HFFc6 (cell line): Measurements from ENCODE around the gene KCND2. TPM values are rescaled to one million over a fixed set of nuclear protein-coding genes. Genes with fewer than 3 reads are reported as not detected.

Experiments used
- DNase-seq: peaks from one replicate; pipeline ENCODE4 v3.0.0-alpha.2; 2018
- H3K27ac Mint-ChIP-seq: 2 replicates; pipeline ENCODE4 v1.8.0; 2020; ENCODE audit warnings: mild to moderate bottlenecking, mixed read lengths
- H3K27me3 Mint-ChIP-seq: 2 replicates; pipeline ENCODE4 v1.8.0; 2021; ENCODE audit warnings: mild to moderate bottlenecking, moderate library complexity, mixed read lengths; ENCODE audit not compliant: insufficient read depth
- H3K36me3 Mint-ChIP-seq: 2 replicates; pipeline ENCODE4 v1.8.0; 2021; ENCODE audit warnings: low read depth, mixed read lengths
- H3K4me1 Mint-ChIP-seq: 2 replicates; pipeline ENCODE4 v1.8.0; 2020; ENCODE audit warnings: low read depth, mixed read lengths
- H3K4me3 Mint-ChIP-seq: 2 replicates; pipeline ENCODE4 v1.8.0; 2020; ENCODE audit warnings: mild to moderate bottlenecking, moderate library complexity, mixed read lengths
- H3K9me3 Mint-ChIP-seq: 2 replicates; pipeline ENCODE4 v1.8.0; 2020; ENCODE audit warnings: mild to moderate bottlenecking, mixed read lengths
- total RNA-seq, 6 experiments: library from RNA; stranded (reverse); fragmentation: NEBNext Ultra II Directional; extraction: Animal tissue kit (Norgen Biotek cat#: 25700); gene quantifications; 2 replicates in 1 of 6; 3 replicates in 5 of 6; pipeline ENCODE4 v1.2.3, GENCODE V29; 2021
- TF ChIP-seq, protein P1 (sequence below): fragments of 200-600 bp; sonication (generic); IDR thresholded peaks from 2 replicates; pipeline ENCODE4 v1.5.0; 2021; ENCODE audit warnings: antibody characterized with exemption, mild to moderate bottlenecking

KCND2 gene
- total RNA-seq, 6 experiments from 2014 or later: not detected

DNA sequence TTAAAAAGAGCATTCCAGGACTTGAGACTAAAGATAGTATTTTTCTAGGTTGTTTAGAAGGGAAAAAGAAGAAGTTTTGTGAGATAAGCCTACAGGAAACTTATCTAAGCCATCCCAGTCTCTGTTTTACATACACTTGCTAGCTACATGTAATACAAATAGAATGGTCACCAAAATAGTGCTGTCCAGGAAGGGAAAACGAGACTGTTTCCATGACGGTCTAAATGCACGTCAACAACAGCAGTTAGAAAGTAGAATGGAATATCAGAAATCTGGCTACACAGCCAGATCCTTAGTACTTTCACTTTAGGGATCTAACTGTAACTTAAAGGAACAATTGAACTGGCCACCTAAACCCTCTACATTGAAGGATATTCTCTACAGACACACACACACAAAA, 467.4 kb downstream of the KCND2 start:
- H3K9me3 Mint-ChIP-seq: no peaks in the 10 kb centered on the region
- H3K4me3 Mint-ChIP-seq: no peak overlapping the region; the same call in 1 of the 2 replicates
- H3K4me1 Mint-ChIP-seq: no peaks in the 10 kb centered on the region
- H3K36me3 Mint-ChIP-seq: no peaks in the 10 kb centered on the region
- DNase-seq: no peak
- TF ChIP-seq, protein P1, sequence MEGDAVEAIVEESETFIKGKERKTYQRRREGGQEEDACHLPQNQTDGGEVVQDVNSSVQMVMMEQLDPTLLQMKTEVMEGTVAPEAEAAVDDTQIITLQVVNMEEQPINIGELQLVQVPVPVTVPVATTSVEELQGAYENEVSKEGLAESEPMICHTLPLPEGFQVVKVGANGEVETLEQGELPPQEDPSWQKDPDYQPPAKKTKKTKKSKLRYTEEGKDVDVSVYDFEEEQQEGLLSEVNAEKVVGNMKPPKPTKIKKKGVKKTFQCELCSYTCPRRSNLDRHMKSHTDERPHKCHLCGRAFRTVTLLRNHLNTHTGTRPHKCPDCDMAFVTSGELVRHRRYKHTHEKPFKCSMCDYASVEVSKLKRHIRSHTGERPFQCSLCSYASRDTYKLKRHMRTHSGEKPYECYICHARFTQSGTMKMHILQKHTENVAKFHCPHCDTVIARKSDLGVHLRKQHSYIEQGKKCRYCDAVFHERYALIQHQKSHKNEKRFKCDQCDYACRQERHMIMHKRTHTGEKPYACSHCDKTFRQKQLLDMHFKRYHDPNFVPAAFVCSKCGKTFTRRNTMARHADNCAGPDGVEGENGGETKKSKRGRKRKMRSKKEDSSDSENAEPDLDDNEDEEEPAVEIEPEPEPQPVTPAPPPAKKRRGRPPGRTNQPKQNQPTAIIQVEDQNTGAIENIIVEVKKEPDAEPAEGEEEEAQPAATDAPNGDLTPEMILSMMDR: no peak
- no peaks in the 10 kb centered on the region for H3K27me3 Mint-ChIP-seq
- no peak overlapping the region for H3K27ac Mint-ChIP-seq

DNA sequence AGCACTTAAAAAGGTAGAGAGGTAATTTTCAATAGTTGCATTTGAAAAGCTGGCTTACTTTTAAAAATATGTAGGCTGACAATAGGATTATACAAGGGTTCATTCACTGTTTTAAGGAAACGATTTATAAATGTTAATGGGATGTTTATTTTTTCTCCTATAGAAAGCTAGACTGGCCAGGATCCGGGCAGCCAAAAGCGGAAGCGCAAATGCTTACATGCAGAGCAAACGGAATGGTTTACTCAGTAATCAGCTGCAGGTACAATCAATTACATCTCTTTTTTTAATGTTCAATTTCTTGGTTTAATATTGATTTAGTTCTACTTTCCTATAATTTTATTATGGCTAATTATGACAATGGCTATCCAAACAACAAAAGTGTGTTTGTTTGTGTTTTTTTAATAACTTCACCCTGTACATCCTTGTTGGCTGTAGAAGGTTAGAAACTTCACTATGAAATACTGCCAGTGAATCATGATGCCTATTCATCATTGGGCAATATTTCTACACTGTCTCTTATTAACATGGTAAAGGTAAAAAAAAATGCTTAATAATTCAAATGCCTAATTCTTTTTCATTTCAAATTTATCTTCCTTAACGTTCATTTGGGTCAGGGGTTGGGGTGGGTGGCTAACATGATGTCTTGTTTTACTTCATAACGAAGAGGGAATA, 468.5 kb downstream of the KCND2 start:
- DNase-seq: no peak
- Mint-ChIP-seq H3K27ac (no peak overlapping the region), H3K4me1 (no peaks in the 10 kb centered on the region), H3K36me3 (no peaks in the 10 kb centered on the region), H3K9me3 (no peaks in the 10 kb centered on the region), H3K4me3 (no peak overlapping the region), H3K27me3 (no peaks in the 10 kb centered on the region)
- TF ChIP-seq, protein P1: no peak

DNA sequence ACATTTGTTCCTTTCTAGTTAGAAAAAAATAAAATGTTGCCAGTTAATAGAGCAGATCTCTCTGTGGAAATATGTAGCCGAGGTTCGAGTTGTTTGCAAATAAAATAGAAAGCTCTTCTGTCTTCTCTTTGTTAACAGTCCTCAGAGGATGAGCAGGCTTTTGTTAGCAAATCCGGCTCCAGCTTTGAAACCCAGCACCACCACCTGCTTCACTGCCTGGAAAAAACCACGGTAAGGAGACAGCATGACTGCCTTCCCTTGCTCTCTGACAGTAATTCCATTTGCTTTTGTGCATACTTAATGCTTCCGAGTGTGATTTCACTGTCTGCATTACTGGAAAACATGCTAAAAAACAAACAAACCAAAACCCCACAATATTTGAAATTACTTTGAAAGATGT, 469.4 kb downstream of the KCND2 start:
- no peak overlapping the region for H3K27ac Mint-ChIP-seq
- no peaks in the 10 kb centered on the region for H3K36me3 Mint-ChIP-seq
- no peak overlapping the region for H3K4me3 Mint-ChIP-seq
- H3K27me3 Mint-ChIP-seq: no peaks in the 10 kb centered on the region
- H3K9me3 Mint-ChIP-seq: no peaks in the 10 kb centered on the region
- H3K4me1 Mint-ChIP-seq: no peaks in the 10 kb centered on the region
- TF ChIP-seq, protein P1: no peak
- no peak for DNase-seq

DNA sequence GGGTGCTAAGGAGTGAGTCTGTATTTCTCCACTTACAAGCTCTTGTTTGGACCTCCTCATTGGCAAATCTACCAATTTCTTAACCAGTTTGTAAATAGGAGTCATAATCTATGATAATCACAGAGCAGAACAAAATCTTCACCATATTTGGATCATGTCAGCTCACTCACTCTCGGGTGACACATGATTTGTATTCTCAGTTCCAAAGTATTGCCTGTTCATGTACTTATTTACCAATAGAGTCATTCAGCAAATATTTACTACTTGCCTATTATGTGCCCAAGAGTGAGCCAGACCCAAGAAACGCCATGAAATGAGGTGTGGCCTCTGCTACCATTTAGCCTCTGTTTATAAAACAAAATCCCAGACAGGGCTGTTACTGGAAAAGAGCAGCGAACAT, 470.2 kb downstream of the KCND2 start:
- Mint-ChIP-seq H3K27ac (no peak overlapping the region), H3K9me3 (no peaks in the 10 kb centered on the region), H3K4me1 (no peaks in the 10 kb centered on the region), H3K36me3 (no peaks in the 10 kb centered on the region), H3K4me3 (no peak overlapping the region), H3K27me3 (no peaks in the 10 kb centered on the region; the same call in 1 of the 2 replicates)
- no peak for DNase-seq
- TF ChIP-seq, protein P1: no peak

DNA sequence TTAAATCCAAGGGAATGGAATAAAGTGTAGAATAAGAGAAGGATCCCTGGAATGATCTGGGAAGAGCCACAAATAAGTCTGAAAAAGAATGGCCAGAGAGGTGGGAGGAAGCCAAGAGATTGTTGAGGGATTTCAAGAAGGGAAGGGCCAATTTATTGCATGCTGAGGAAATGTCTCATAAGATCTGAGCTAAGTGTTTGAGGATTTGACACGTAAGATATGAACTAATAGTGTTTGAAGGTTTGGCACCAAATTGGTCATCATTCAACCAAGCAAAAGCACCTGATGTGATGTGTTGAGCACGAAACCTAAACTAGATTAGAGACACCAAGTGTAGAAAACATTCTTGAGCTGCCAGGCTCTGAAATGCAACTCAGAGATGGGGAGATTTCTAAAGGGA, 487.1 kb downstream of the KCND2 start:
- Mint-ChIP-seq H3K4me1 (no peaks in the 10 kb centered on the region), H3K4me3 (no peak overlapping the region), H3K9me3 (no peaks in the 10 kb centered on the region), H3K27ac (no peak overlapping the region), H3K36me3 (no peaks in the 10 kb centered on the region), H3K27me3 (0 out of 2 replicates have a peak, but pooled peaks cover 2% of the 10 kb centered on the region)
- TF ChIP-seq, protein P1: no peak
- no peak for DNase-seq
